ENCODE results near the gene NPRL2.
"Not testable (repeated sequence)": the region's sequence is repeated elsewhere in the genome, so short reads cannot be mapped to it uniquely, and the experiment has no call there.

NPRL2 gene

GRCh38 chr3:50326182-50326541 lies 24.4 kb downstream of the NPRL2 start:
- DNase-seq = no peak

- DNase-seq = no peak
Observed at GRCh38 chr3:50325497-50326181, 24.9 kb downstream of the NPRL2 start.

GRCh38 chr3:50325113-50325480 lies 25.5 kb downstream of the NPRL2 start:
- DNase-seq = no peak

GRCh38 chr3:50324351-50325112 lies 26.0 kb downstream of the NPRL2 start:
- DNase-seq = peak; percentile 44

- no peak for DNase-seq
Observed at GRCh38 chr3:50323614-50324199, 26.9 kb downstream of the NPRL2 start.

GRCh38 chr3:50323092-50323600 lies 27.4 kb downstream of the NPRL2 start:
- DNase-seq = no peak

GRCh38 chr3:50322386-50323091 lies 28.0 kb downstream of the NPRL2 start, which contains the start of gene HYAL2:
Gene HYAL2 (minus strand): TSS chr3:50322745. CDS start chr3:50320489, 2,256 bp downstream.
- no peak for DNase-seq

- DNase-seq = no peak
Observed at GRCh38 chr3:50322115-50322385, 28.5 kb downstream of the NPRL2 start.

- peak; percentile 72 for DNase-seq
Observed at GRCh38 chr3:50321336-50322114, 29.1 kb downstream of the NPRL2 start.

GRCh38 chr3:50320853-50321335 lies 29.7 kb downstream of the NPRL2 start:
- DNase-seq = peak; percentile 55

- DNase-seq = no peak
Observed at GRCh38 chr3:50319894-50320625, 30.5 kb downstream of the NPRL2 start.

GRCh38 chr3:50319181-50319893 lies 31.2 kb downstream of the NPRL2 start:
- DNase-seq = no peak

- no peak for DNase-seq
Observed at GRCh38 chr3:50318615-50319014, 32.0 kb downstream of the NPRL2 start.

GRCh38 chr3:50318163-50318562 lies 32.4 kb downstream of the NPRL2 start:
- no peak for DNase-seq

GRCh38 chr3:50317300-50317699 lies 33.3 kb downstream of the NPRL2 start:
- DNase-seq = no peak

- DNase-seq = peak; percentile 56
Observed at GRCh38 chr3:50316657-50317242, 33.8 kb downstream of the NPRL2 start.

- DNase-seq = no peak
Observed at GRCh38 chr3:50314816-50315215, 35.8 kb downstream of the NPRL2 start.

GRCh38 chr3:50314342-50314741 lies 36.2 kb downstream of the NPRL2 start:
- DNase-seq = no peak

- DNase-seq = not testable (repeated sequence)
Observed at GRCh38 chr3:50312041-50312440, 38.5 kb downstream of the NPRL2 start.

GRCh38 chr3:50304601-50305000 lies 46.0 kb downstream of the NPRL2 start:
- DNase-seq = no peak

Measured in activated T-cell treated with anti-CD3 and anti-CD28 coated beads for 4 hours (primary cell).